CD4-positive, CD25-positive, alpha-beta regulatory T cell (primary cell): ENCODE measurements around the gene HYLS1. TPM values are rescaled to one million over a fixed set of nuclear protein-coding genes. Genes with fewer than 3 reads are reported as not detected.

Experiments
- ATAC-seq, 2 donors: fragments of 150-1000 bp; cut with Tn5 transposase; one replicate each; pipeline ENCODE4 v1.10.0; 2021; ENCODE audit warnings: low read depth in 2 of 2, moderate number of reproducible peaks in 2 of 2, moderate library complexity in 1 of 2
- DNase-seq, 3 donors: peaks; one replicate each; pipeline versions ENCODE4 v3.0.0 to v3.0.0-alpha.2; 2012 to 2022; ENCODE audit warnings: mixed read lengths in 1 of 3
- H3K27ac ChIP-seq: one replicate; pipeline ENCODE4 v1.7.0; 2013; ENCODE audit warnings: mild to moderate bottlenecking, low read length; ENCODE audit not compliant: insufficient read depth, poor library complexity, severe bottlenecking
- H3K27me3 ChIP-seq: one replicate; pipeline ENCODE4 v1.7.0; 2013; ENCODE audit warnings: low read length; ENCODE audit not compliant: control insufficient read depth, insufficient read depth
- H3K36me3 ChIP-seq: one replicate; pipeline ENCODE4 v1.7.0; 2013; ENCODE audit warnings: mild to moderate bottlenecking, low read length, moderate library complexity; ENCODE audit not compliant: control insufficient read depth, insufficient read depth
- H3K4me1 ChIP-seq: 2 replicates; pipeline ENCODE4 v1.7.0; 2013; ENCODE audit warnings: mild to moderate bottlenecking, low read length; ENCODE audit not compliant: insufficient read depth, control insufficient read depth, poor library complexity, severe bottlenecking
- H3K4me3 ChIP-seq: one replicate; pipeline ENCODE4 v1.7.0; 2013; ENCODE audit warnings: low read depth, mild to moderate bottlenecking, low read length, moderate library complexity
- H3K9me3 ChIP-seq, 2 experiments: 1 replicate in 1 of 2; 2 replicates in 1 of 2; pipeline ENCODE4 v1.7.0; 2013; ENCODE audit warnings: low read length in 2 of 2, mild to moderate bottlenecking in 1 of 2, moderate library complexity in 1 of 2; ENCODE audit not compliant: control insufficient read depth in 2 of 2
- H3K27ac Mint-ChIP-seq, 3 donors: one replicate each; pipeline ENCODE4 v1.8.0; 2020 to 2022; ENCODE audit warnings: mild to moderate bottlenecking in 3 of 3, mixed read lengths in 3 of 3, moderate library complexity in 2 of 3
- H3K27me3 Mint-ChIP-seq: one replicate; pipeline ENCODE4 v1.8.0; 2022; ENCODE audit warnings: mild to moderate bottlenecking, mixed read lengths
- H3K36me3 Mint-ChIP-seq: one replicate; pipeline ENCODE4 v1.8.0; 2020; ENCODE audit warnings: mixed read lengths
- H3K4me1 Mint-ChIP-seq, 4 donors: one replicate each; pipeline ENCODE4 v1.8.0; 2020 to 2022; ENCODE audit warnings: mixed read lengths in 4 of 4, mild to moderate bottlenecking in 1 of 4
- H3K4me3 Mint-ChIP-seq, 4 donors: one replicate each; pipeline ENCODE4 v1.8.0; 2020 to 2022; ENCODE audit warnings: mild to moderate bottlenecking in 4 of 4, mixed read lengths in 4 of 4, moderate library complexity in 3 of 4
- H3K9me3 Mint-ChIP-seq, 7 donors: one replicate each; pipeline ENCODE4 v1.8.0; 2020 to 2022; ENCODE audit warnings: mixed read lengths in 7 of 7, mild to moderate bottlenecking in 3 of 7, moderate library complexity in 2 of 7
- polyA plus RNA-seq, 4 donors: library from polyadenylated mRNA; unstranded; fragments of 300-500 nt; fragmentation: Illumina TruSeq; gene quantifications; one replicate each; pipeline ENCODE4 v1.2.3, GENCODE V29; 2021
- total RNA-seq: library from RNA; stranded (reverse); gene quantifications from one replicate; pipeline ENCODE4 v1.2.3, GENCODE V29; 2022

HYLS1 gene
- total and polyA plus RNA-seq, 5 donors from 2014 or later, result 3.1 to 13.3 (median 11.5) TPM

DNA sequence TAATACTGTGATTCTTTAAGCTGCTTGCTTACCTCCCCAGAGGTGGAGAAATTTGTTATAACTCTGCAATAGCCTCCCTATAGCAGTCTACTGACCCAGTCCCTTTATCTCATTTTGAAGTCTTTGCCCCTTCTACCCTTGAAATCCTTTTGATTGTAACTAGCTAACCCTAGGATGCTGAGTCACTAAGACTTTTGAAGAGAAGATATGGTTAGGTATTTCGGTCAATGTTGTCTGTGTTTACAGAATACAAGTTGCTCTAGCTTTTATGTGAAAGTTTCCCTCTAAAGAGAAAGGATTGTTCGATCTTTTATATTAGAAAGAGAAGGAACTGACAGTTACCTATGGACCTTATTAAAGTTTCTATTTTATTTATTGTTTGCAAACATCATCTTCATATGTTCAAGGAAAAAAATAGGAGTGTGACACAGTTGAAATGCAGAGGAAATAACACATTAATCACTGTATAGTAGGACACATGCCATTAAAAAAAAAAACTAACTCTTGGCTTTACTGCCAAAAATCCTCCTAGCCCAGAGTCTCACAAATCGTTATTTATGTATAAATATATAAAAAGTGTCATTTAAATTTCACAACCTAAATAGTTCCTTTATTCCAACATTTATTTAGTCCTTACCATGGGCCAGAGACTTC lies 3.1 kb downstream of the HYLS1 start:
- Histone ChIP-seq H3K36me3 (peaks cover 21% of the 10 kb centered on the region), H3K27me3 (no peaks in the 10 kb centered on the region), H3K27ac (no peak overlapping the region), H3K4me3 (no peak overlapping the region), H3K9me3 (no peaks in the 10 kb centered on the region), H3K4me1 (peaks cover 17% of the 10 kb centered on the region)
- peaks cover 0 to 4% (median 0%) of the 10 kb centered on the region in 7 donors for H3K9me3 Mint-ChIP-seq
- ATAC-seq (no peak), DNase-seq (no peak)
- H3K4me3 Mint-ChIP-seq, result peak overlapping the region in 2 of 4 donors; percentile 56 to 97
- H3K36me3 Mint-ChIP-seq, result peaks cover 16% of the 10 kb centered on the region
- H3K27ac Mint-ChIP-seq, result peak overlapping the region in 2 of 3 donors; percentile 1 to 17
- peaks cover 25 to 49% (median 38%) of the 10 kb centered on the region in 4 donors for H3K4me1 Mint-ChIP-seq
- peaks cover 7% of the 10 kb centered on the region for H3K27me3 Mint-ChIP-seq

DNA sequence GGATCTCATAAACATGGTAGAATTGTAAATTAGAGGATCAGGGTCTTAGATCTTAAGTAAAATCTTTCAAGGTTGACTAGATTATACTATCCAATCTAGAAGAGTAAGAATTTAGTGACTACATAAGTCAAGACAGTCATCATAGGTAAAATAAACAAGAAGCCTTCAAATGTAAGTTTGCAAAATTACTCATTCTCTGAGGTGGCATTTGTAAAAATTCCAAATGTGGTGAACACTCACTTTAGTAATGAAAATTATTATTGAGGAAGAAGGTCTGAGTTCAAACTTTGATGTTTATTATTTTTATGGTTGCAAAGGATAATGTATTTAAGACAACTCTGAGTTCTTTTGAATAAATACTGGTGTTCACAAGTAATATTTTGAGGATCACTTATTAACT lies 4.6 kb downstream of the HYLS1 start:
- peaks cover 12% of the 10 kb centered on the region for H3K4me1 ChIP-seq
- no peaks in the 10 kb centered on the region for H3K9me3 ChIP-seq
- peaks cover 25 to 51% (median 46%) of the 10 kb centered on the region in 4 donors for H3K4me1 Mint-ChIP-seq
- H3K27me3 ChIP-seq, result no peaks in the 10 kb centered on the region
- H3K4me3 ChIP-seq, result no peak overlapping the region
- DNase-seq (no peak), ATAC-seq (no peak)
- H3K27me3 Mint-ChIP-seq, result peaks cover 7% of the 10 kb centered on the region
- H3K36me3 ChIP-seq, result peaks cover 24% of the 10 kb centered on the region
- H3K27ac ChIP-seq, result no peak overlapping the region
- H3K4me3 Mint-ChIP-seq, result peak overlapping the region in 1 of 4 donors; percentile 59
- peak overlapping the region in 1 of 3 donors; percentile 4 for H3K27ac Mint-ChIP-seq
- H3K36me3 Mint-ChIP-seq, result peaks cover 21% of the 10 kb centered on the region
- H3K9me3 Mint-ChIP-seq, result peaks cover 0 to 4% (median 0%) of the 10 kb centered on the region in 7 donors

GRCh38 chr11:125892994-125893393 lies 5.5 kb downstream of the HYLS1 start:
- no peak overlapping the region for H3K27ac ChIP-seq
- H3K4me1 Mint-ChIP-seq, result peaks cover 25 to 50% (median 47%) of the 10 kb centered on the region in 4 donors

GRCh38 chr11:125901872-125902271 lies 14.4 kb downstream of the HYLS1 start:
- H3K4me3 Mint-ChIP-seq, result peak overlapping the region; percentile 77 to 92 (median 82)
- no peak for DNase-seq
- ATAC-seq, result no peak
- no peaks in the 10 kb centered on the region for H3K9me3 ChIP-seq
- peaks cover 0 to 4% (median 0%) of the 10 kb centered on the region in 7 donors for H3K9me3 Mint-ChIP-seq
- H3K4me3 ChIP-seq, result peak overlapping the region; percentile 3
- H3K27me3 Mint-ChIP-seq, result peaks cover 29% of the 10 kb centered on the region
- H3K4me1 ChIP-seq, result peaks cover 24% of the 10 kb centered on the region
- peaks cover 22 to 54% (median 40%) of the 10 kb centered on the region in 4 donors for H3K4me1 Mint-ChIP-seq
- H3K27ac Mint-ChIP-seq, result peak overlapping the region in 1 of 3 donors; percentile 66
- no peak overlapping the region for H3K27ac ChIP-seq
- peaks cover 15% of the 10 kb centered on the region for H3K27me3 ChIP-seq
- peaks cover 12% of the 10 kb centered on the region for H3K36me3 ChIP-seq
- peaks cover 20% of the 10 kb centered on the region for H3K36me3 Mint-ChIP-seq

More at GRCh38 chr11:125892994-125893393, 5.5 kb downstream of the HYLS1 start:
- Histone ChIP-seq H3K27me3 (no peaks in the 10 kb centered on the region), H3K4me3 (no peak overlapping the region), H3K4me1 (peaks cover 10% of the 10 kb centered on the region), H3K9me3 (no peaks in the 10 kb centered on the region), H3K36me3 (peaks cover 24% of the 10 kb centered on the region)
- no peaks in the 10 kb centered on the region for H3K27me3 Mint-ChIP-seq
- H3K36me3 Mint-ChIP-seq, result peaks cover 23% of the 10 kb centered on the region
- peaks cover 0 to 2% (median 0%) of the 10 kb centered on the region in 7 donors for H3K9me3 Mint-ChIP-seq
- peak overlapping the region in 1 of 4 donors; percentile 59 for H3K4me3 Mint-ChIP-seq
- no peak for ATAC-seq
- no peak for DNase-seq
- no peak overlapping the region for H3K27ac Mint-ChIP-seq

DNA sequence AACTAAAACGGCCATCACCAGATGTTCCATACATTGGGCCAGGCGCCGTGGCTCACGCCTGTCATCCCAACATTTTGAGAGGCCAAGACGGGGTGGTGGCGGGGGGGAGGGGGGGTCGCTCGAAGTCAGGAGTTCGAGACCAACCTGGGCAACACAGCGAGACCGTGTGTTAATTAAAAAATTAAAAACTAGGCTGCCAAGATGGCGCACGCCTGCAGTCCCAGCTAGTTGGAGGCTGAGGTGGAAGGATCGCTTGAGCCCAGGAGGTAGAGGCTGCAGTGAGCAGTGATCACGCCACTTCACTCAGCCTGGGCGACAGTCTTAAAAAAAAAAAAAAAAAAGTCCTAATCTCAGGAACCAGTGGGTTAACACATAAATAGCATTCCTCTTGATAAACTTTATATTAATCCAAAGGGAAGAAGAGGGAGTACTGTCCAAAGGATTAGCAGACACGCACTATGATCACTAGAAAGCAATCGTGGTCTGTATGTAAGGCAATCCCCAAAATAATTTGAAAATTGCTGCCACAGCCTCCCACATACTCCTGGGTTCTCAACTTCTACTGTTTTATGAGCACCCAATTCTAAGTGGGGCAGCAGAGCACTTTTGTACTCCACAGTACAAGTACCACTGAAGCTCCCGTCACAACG lies 14.9 kb downstream of the HYLS1 start:
- Histone ChIP-seq H3K36me3 (peaks cover 12% of the 10 kb centered on the region), H3K27me3 (peaks cover 15% of the 10 kb centered on the region), H3K27ac (peak overlapping the region; percentile 68), H3K4me1 (peaks cover 24% of the 10 kb centered on the region), H3K9me3 (no peaks in the 10 kb centered on the region), H3K4me3 (peak overlapping the region; percentile 100)
- Mint-ChIP-seq H3K27me3 (peaks cover 34% of the 10 kb centered on the region), H3K4me1 (peaks cover 22 to 50% (median 38%) of the 10 kb centered on the region in 4 donors), H3K4me3 (peak overlapping the region; percentile 90 to 98 (median 93)), H3K36me3 (peaks cover 20% of the 10 kb centered on the region), H3K9me3 (peaks cover 0 to 4% (median 0%) of the 10 kb centered on the region in 7 donors), H3K27ac (peak overlapping the region; percentile 93)
- no peak for DNase-seq
- ATAC-seq, result no peak

GRCh38 chr11:125902927-125903710 lies 15.7 kb downstream of the HYLS1 start, which contains the start of gene PUS3:
TSS of gene PUS3 (minus strand) at chr11:125903206. CDS start at chr11:125896284, 6,922 bp downstream.
- H3K27ac Mint-ChIP-seq, result peak within 1 kb of the TSS; percentile 93
- peak within 1 kb of the TSS; percentile 68 for H3K27ac ChIP-seq
- peaks cover 16% of the 10 kb centered on the region for H3K36me3 Mint-ChIP-seq
- peaks cover 24% of the 10 kb centered on the region for H3K4me1 ChIP-seq
- H3K36me3 ChIP-seq, result peaks cover 12% of the 10 kb centered on the region
- H3K4me1 Mint-ChIP-seq, result peaks cover 20 to 46% (median 33%) of the 10 kb centered on the region in 4 donors
- peak within 1 kb of the TSS; percentile 100 for H3K4me3 ChIP-seq
- H3K27me3 ChIP-seq, result peaks cover 15% of the 10 kb centered on the region
- H3K4me3 Mint-ChIP-seq, result peak within 1 kb of the TSS; percentile 90 to 98 (median 93)
- peaks cover 42% of the 10 kb centered on the region for H3K27me3 Mint-ChIP-seq
- H3K9me3 Mint-ChIP-seq, result peaks cover 0 to 4% (median 0%) of the 10 kb centered on the region in 7 donors
- ATAC-seq (peak; percentile 89 to 91), DNase-seq (peak; percentile 78 to 90 (median 86))
- no peaks in the 10 kb centered on the region for H3K9me3 ChIP-seq
